ENCODE results near the gene LINGO4.
A peak's percentile ranks its signal among the peaks of the same experiment; 100 is the strongest.
"Not testable (repeated sequence)": the region's sequence is repeated elsewhere in the genome, so short reads cannot be mapped to it uniquely, and the experiment has no call there.

The LINGO4 gene

GRCh38 chr1:151776665-151777062, 28.6 kb downstream of the LINGO4 start:
- TF ChIP-seq POLR2A (IDR thresholded peaks at IDR 0.05; ENCODE audit: low read depth, low read length) (no peak), TAF1 (IDR thresholded peaks at IDR 0.05; ENCODE audit: borderline replicate concordance, low read depth, low read length) (no peak), POLR2AphosphoS5 (IDR thresholded peaks at IDR 0.05; ENCODE audit: low read depth, low read length) (no peak)
- FAIRE-seq = no peak

DNA sequence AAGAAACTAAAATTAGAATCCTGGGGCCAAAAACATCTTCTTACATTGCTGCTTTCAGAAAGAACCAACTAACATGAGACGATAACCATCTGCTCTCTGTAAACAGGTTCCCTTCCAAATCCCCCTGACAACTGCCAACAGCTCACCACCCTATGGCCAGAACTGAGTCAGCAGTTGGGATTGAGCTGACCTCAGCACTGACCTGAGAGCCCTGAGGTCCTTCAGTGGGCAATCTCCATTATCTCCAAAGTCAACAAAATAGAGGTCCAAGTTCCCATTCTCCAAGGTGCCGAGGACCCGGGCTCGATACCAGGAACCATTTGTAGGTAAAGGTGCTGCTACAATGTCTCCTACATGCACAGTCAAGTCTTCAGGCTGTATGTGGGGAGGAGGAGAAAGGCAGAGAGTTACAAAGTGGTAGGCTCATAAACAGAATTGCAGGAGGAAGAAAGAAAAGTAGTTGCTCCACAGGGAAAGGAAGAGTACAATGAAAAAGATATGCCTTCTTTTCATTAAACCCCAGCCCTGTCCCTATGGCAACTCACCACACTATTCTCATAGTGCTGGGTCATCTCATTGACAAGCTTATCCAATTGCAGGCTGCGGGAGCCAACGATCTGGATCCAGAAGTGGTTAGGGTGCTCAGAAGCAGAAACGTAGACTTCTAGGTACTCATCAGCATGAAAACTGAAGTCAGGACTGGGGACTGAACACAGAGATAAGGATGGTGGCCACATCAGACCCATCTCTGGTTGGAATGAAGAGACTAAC, 29.1 kb downstream of the LINGO4 start:
- FAIRE-seq (no peak), DNase-seq (ENCODE audit: insufficient read length) (no peak)
- TF ChIP-seq POLR2AphosphoS5 (IDR thresholded peaks at IDR 0.05; ENCODE audit: low read depth, low read length) = no peak
- TF ChIP-seq POLR2A (IDR thresholded peaks at IDR 0.05; ENCODE audit: low read depth, low read length) = no peak
- TF ChIP-seq TAF1 (IDR thresholded peaks at IDR 0.05; ENCODE audit: borderline replicate concordance, low read depth, low read length) = no peak

More at GRCh38 chr1:151776665-151777062, 28.6 kb downstream of the LINGO4 start:
- no peak for DNase-seq (ENCODE audit: insufficient read length)

GRCh38 chr1:151774256-151774922, 30.8 kb downstream of the LINGO4 start:
- DNase-seq (ENCODE audit: insufficient read length) (no peak), FAIRE-seq (no peak)
- TF ChIP-seq POLR2AphosphoS5 (IDR thresholded peaks at IDR 0.05; ENCODE audit: low read depth, low read length) (no peak), TAF1 (IDR thresholded peaks at IDR 0.05; ENCODE audit: borderline replicate concordance, low read depth, low read length) (no peak), POLR2A (IDR thresholded peaks at IDR 0.05; ENCODE audit: low read depth, low read length) (no peak)

DNA sequence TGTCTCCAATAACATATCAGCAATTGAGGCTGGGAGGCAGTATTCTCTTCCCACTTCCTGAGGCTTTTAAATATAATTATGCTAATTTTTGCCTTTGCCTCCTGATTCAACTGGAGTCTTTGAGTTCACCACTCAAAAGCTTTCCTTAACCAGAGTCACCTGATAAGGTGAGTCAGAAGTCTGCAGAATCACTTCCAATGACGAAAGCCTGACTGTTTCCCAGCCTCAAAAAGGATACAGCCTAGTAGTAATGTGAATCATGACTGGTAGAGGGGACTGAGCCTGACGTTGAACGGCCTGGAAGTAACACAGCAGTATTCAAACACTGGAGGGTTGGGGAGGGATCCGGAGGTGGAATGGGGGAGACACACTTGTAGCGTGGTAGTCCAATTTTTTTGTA, 31.5 kb downstream of the LINGO4 start:
- TF ChIP-seq POLR2A (IDR thresholded peaks at IDR 0.05; ENCODE audit: low read depth, low read length) (no peak), TAF1 (IDR thresholded peaks at IDR 0.05; ENCODE audit: borderline replicate concordance, low read depth, low read length) (no peak), POLR2AphosphoS5 (IDR thresholded peaks at IDR 0.05; ENCODE audit: low read depth, low read length) (no peak)
- FAIRE-seq (no peak), DNase-seq (ENCODE audit: insufficient read length) (no peak)

GRCh38 chr1:151769270-151769669, 35.9 kb downstream of the LINGO4 start:
- not testable (repeated sequence) for FAIRE-seq; DNase-seq (ENCODE audit: insufficient read length)

DNA sequence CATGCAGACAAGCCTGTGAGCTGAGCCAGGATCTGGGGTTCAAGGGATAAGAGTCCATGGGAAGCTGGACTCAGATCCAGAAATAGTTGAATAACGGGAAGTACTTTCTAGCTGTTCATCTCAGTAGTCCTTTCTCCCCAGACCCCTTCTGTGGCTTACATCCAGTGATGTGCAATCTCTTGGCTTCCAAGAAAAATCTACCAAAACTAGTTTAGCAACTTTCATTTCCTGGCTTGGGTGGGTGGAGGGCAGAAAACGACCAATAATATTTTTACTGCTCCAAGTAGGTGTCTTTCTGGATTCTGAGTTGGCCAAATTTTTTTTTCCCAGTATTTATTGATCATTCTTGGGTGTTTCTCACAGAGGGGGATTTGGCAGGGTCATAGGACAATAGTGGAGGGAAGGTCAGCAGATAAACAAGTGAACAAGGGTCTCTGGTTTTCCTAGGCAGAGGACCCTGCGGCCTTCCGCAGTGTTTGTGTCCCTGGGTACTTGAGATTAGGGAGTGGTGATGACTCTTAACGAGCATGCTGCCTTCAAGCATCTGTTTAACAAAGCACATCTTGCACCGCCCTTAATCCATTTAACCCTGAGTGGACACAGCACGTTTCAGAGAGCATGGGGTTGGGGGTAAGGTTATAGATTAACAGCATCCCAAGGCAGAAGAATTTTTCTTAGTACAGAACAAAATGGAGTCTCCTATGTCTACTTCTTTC, 36.7 kb downstream of the LINGO4 start:
- FAIRE-seq; DNase-seq (ENCODE audit: insufficient read length): not testable (repeated sequence)

DNA sequence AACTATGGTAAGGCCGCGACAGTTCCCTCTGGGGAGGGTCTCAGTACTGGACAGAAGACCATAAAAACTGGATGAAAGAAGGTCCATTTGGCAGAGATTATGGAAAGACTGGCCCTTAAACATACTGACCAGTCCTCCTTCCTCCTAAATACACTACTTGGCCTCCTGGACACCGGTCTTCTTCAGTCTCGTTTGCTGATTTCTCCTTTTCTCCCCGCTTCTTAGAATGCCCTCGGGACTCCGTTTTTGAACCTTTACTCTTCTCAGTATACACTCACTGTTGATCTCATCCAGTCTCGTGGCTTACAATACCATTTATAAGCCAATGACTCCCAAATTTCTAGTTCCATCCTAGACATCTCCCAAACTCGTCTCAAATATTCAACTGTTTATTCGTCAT, 41.2 kb downstream of the LINGO4 start:
- FAIRE-seq (peak; percentile 54), DNase-seq (ENCODE audit: insufficient read length) (no peak)
- TF ChIP-seq POLR2A (IDR thresholded peaks at IDR 0.05; ENCODE audit: low read depth, low read length) = no peak
- TF ChIP-seq POLR2AphosphoS5 (IDR thresholded peaks at IDR 0.05; ENCODE audit: low read depth, low read length) = no peak
- TF ChIP-seq TAF1 (IDR thresholded peaks at IDR 0.05; ENCODE audit: borderline replicate concordance, low read depth, low read length) = no peak

- peak; percentile 89 for FAIRE-seq
Observed at GRCh38 chr1:151762941-151763921, 42.0 kb downstream of the LINGO4 start, which contains the start of gene MRPL9. Gene MRPL9 (minus strand): TSS chr1:151763496. CDS start chr1:151763479, 17 bp downstream.

GRCh38 chr1:151760597-151761385, 44.4 kb downstream of the LINGO4 start:
- DNase-seq (ENCODE audit: insufficient read length) (no peak), FAIRE-seq (no peak)
- TF ChIP-seq TAF1 (IDR thresholded peaks at IDR 0.05; ENCODE audit: borderline replicate concordance, low read depth, low read length) = no peak
- no peak for TF ChIP-seq POLR2AphosphoS5 (IDR thresholded peaks at IDR 0.05; ENCODE audit: low read depth, low read length)
- no peak for TF ChIP-seq POLR2A (IDR thresholded peaks at IDR 0.05; ENCODE audit: low read depth, low read length)

More at GRCh38 chr1:151762941-151763921, 42.0 kb downstream of the LINGO4 start, which contains the start of gene MRPL9:
- TF ChIP-seq POLR2AphosphoS5 (IDR thresholded peaks at IDR 0.05; ENCODE audit: low read depth, low read length) (peak; percentile 82), POLR2A (IDR thresholded peaks at IDR 0.05; ENCODE audit: low read depth, low read length) (peak; percentile 81), TAF1 (IDR thresholded peaks at IDR 0.05; ENCODE audit: borderline replicate concordance, low read depth, low read length) (peak; percentile 72)
- peak; percentile 94 for DNase-seq (ENCODE audit: insufficient read length)

GRCh38 chr1:151759241-151759640, 46.0 kb downstream of the LINGO4 start:
- DNase-seq (ENCODE audit: insufficient read length) = no peak
- no peak for FAIRE-seq
- TF ChIP-seq TAF1 (IDR thresholded peaks at IDR 0.05; ENCODE audit: borderline replicate concordance, low read depth, low read length) = no peak
- no peak for TF ChIP-seq POLR2AphosphoS5 (IDR thresholded peaks at IDR 0.05; ENCODE audit: low read depth, low read length)
- no peak for TF ChIP-seq POLR2A (IDR thresholded peaks at IDR 0.05; ENCODE audit: low read depth, low read length)
